Liver (tissue), 2 donors: Measurements from ENCODE around the gene INPP5B.
A peak's percentile ranks its signal among the peaks of the same experiment; 100 is the strongest.

ENCODE experiments used
- FOXA1 ChIP-seq: IDR thresholded peaks from 2 replicates; pipeline ENCODE4 v1.6.1; 2016; ENCODE audit warnings: antibody characterized with exemption
- TF ChIP-seq, protein P1 (sequence below): fragments of 150-350 bp; IDR thresholded peaks from 2 replicates; pipeline ENCODE4 v1.5.1; 2017; ENCODE audit warnings: improper control_type of control experiment, low read depth, low read length; ENCODE audit not compliant: missing input control
- TF ChIP-seq, protein P2 (sequence below): IDR thresholded peaks from 2 replicates; pipeline ENCODE4 v1.6.1; 2016; ENCODE audit warnings: antibody characterized with exemption
- donor health status: healthy.

DNA sequence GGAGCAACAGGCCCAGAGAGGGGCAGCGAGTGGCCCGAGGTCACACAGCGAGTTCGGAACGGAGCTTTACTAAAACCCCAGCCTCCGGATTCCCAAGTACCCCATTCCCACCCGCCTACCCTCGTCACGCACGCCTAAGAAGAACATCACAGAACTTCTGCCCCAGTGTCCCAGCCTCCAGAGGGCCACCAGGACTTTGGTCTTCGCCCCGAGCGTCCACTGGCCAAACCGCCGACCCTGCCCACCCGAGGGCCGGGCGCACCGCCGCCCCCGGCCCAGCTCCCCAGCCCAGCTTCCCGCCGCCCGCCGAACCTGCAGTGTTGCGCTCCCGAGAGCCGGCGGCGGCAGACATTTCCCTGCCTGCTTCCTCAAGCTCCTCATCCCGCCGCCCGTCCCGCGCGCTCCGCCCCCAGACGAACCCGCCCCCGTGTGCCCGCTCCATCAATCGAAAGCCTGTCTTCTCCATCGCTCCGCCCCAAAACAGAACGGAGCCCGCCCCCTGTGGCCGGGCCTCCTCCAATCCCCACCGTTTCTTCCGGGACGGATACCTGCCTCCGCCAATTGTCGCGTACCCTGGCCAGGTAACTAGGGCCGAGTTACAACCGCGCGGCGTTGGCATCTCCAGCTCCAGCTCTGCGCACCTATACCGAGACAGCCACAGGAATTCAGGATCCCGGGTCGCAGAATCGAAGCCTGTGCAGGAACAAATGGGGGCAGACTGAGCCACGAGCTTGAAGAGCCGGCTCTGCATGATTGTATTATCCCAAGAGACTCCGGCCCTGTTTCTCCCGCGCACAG is 15.3 kb downstream of the INPP5B start:
- TF ChIP-seq, protein P1, sequence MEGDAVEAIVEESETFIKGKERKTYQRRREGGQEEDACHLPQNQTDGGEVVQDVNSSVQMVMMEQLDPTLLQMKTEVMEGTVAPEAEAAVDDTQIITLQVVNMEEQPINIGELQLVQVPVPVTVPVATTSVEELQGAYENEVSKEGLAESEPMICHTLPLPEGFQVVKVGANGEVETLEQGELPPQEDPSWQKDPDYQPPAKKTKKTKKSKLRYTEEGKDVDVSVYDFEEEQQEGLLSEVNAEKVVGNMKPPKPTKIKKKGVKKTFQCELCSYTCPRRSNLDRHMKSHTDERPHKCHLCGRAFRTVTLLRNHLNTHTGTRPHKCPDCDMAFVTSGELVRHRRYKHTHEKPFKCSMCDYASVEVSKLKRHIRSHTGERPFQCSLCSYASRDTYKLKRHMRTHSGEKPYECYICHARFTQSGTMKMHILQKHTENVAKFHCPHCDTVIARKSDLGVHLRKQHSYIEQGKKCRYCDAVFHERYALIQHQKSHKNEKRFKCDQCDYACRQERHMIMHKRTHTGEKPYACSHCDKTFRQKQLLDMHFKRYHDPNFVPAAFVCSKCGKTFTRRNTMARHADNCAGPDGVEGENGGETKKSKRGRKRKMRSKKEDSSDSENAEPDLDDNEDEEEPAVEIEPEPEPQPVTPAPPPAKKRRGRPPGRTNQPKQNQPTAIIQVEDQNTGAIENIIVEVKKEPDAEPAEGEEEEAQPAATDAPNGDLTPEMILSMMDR: no peak
- TF ChIP-seq FOXA1: no peak
- TF ChIP-seq, protein P2, sequence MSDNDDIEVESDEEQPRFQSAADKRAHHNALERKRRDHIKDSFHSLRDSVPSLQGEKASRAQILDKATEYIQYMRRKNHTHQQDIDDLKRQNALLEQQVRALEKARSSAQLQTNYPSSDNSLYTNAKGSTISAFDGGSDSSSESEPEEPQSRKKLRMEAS: peak; percentile 29
